ENCODE results near the gene RPS6KL1.

- TF ChIP-seq, protein P1, sequence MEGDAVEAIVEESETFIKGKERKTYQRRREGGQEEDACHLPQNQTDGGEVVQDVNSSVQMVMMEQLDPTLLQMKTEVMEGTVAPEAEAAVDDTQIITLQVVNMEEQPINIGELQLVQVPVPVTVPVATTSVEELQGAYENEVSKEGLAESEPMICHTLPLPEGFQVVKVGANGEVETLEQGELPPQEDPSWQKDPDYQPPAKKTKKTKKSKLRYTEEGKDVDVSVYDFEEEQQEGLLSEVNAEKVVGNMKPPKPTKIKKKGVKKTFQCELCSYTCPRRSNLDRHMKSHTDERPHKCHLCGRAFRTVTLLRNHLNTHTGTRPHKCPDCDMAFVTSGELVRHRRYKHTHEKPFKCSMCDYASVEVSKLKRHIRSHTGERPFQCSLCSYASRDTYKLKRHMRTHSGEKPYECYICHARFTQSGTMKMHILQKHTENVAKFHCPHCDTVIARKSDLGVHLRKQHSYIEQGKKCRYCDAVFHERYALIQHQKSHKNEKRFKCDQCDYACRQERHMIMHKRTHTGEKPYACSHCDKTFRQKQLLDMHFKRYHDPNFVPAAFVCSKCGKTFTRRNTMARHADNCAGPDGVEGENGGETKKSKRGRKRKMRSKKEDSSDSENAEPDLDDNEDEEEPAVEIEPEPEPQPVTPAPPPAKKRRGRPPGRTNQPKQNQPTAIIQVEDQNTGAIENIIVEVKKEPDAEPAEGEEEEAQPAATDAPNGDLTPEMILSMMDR (IDR thresholded peaks at IDR 0.05), result no peak
- no peak for TF ChIP-seq POLR2A (IDR thresholded peaks at IDR 0.05)
These were observed 33.4 kb upstream of the RPS6KL1 start for GRCh38 chr14:74956280-74957072.

Data from heart left ventricle (tissue), 13 donors.